Astrocyte of the spinal cord (primary cell): ENCODE measurements around the gene SMARCAL1.

ENCODE experiments used
- DNase-seq: peaks from one replicate; pipeline ENCODE4 v3.0.0; 2011; ENCODE audit warnings: low read depth, low spot score
- H3K4me3 ChIP-seq: 2 replicates; pipeline ENCODE4 v1.5.1; 2011; ENCODE audit warnings: low read depth, mild to moderate bottlenecking, low read length, moderate library complexity
- CTCF ChIP-seq: IDR thresholded peaks from 2 replicates; pipeline ENCODE4 v1.5.1; 2012; ENCODE audit warnings: low read depth, mild to moderate bottlenecking, low read length, inconsistent platforms
- in situ Hi-C: cut with HindIII; loops from 2 replicates; pipeline ENCODE4 v1.10.0; 2017; ENCODE audit warnings: low sequenced_read_pairs

SMARCAL1 gene

GRCh38 chr2:216416571-216417307 lies 4.5 kb downstream of the SMARCAL1 start:
- H3K4me3 ChIP-seq, result no peak overlapping the region
- DNase-seq, result no peak
- in situ Hi-C loops, result no loop called here
- no peak for TF ChIP-seq CTCF

GRCh38 chr2:216418981-216419380 lies 6.7 kb downstream of the SMARCAL1 start:
- in situ Hi-C loops, result no loop called here
- no peak for DNase-seq
- no peak for TF ChIP-seq CTCF
- H3K4me3 ChIP-seq, result no peak overlapping the region

- TF ChIP-seq CTCF, result no peak
- in situ Hi-C loops, result no loop called here
- DNase-seq, result no peak
These were observed 8.2 kb downstream of the SMARCAL1 start for GRCh38 chr2:216420367-216421101.

GRCh38 chr2:216423071-216423470 lies 10.8 kb downstream of the SMARCAL1 start:
- H3K4me3 ChIP-seq, result no peak overlapping the region
- in situ Hi-C loops, result no loop called here
- DNase-seq, result no peak
- TF ChIP-seq CTCF, result no peak

More at GRCh38 chr2:216420367-216421101, 8.2 kb downstream of the SMARCAL1 start:
- no peak overlapping the region for H3K4me3 ChIP-seq

GRCh38 chr2:216424274-216424673 lies 12.0 kb downstream of the SMARCAL1 start:
- no peak for TF ChIP-seq CTCF
- no peak overlapping the region for H3K4me3 ChIP-seq
- DNase-seq, result no peak
- in situ Hi-C loops, result no loop called here

- no peak for DNase-seq
- no peak overlapping the region for H3K4me3 ChIP-seq
- TF ChIP-seq CTCF, result no peak
- in situ Hi-C loops, result no loop called here
These were observed 12.9 kb downstream of the SMARCAL1 start for GRCh38 chr2:216425008-216425787.
